ENCODE results near the gene FGFBP2. TPM values are rescaled to one million over a fixed set of nuclear protein-coding genes. Genes with fewer than 3 reads are reported as not detected.

Gene FGFBP2, protein sequence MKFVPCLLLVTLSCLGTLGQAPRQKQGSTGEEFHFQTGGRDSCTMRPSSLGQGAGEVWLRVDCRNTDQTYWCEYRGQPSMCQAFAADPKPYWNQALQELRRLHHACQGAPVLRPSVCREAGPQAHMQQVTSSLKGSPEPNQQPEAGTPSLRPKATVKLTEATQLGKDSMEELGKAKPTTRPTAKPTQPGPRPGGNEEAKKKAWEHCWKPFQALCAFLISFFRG
- total RNA-seq: not detected in 2 replicates

GRCh38 chr4:15963001-15963451 is at the start of gene FGFBP2:
Gene FGFBP2, minus strand, starts transcription at chr4:15963175. Its CDS starts 46 bp downstream, at chr4:15963129.

DNA sequence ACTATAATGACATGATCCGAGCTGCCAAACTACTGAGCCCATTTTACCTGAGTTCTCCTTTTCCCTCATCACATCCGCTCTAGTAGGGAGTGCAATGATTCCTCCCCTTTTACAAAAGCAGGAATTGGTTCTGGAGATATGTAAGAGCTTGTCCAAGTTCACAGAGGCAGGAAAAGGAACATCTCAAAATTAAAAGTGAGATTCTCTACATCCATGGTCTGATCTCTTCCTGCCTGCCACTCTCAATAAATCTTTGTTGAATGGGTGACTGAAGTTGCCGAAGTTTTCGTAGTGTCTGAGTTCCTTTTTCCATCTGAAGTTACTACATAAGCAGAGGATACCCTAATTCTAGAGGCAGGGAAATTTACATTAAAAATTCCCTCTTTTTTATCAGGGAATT is 24.3 kb downstream of the FGFBP2 start, which contains the start of gene FGFBP1:
TSS of gene FGFBP1 (minus strand) at position 101 of the 400 bp plus-strand sequence. CDS start 2,108 bp downstream, outside the sequence.

Other genes with a start within 250 kb of the FGFBP2 start
- under 0.01 and 5.3 TPM in 2 replicates for gene CD38, start 184.8 kb downstream of the FGFBP2 start, total RNA-seq
- not detected in 2 replicates for gene FGFBP1, start 24.4 kb downstream of the FGFBP2 start, total RNA-seq
- under 0.01 and 0.13 TPM in 2 replicates for gene PROM1, start 120.8 kb upstream of the FGFBP2 start, total RNA-seq